Suprapubic skin (tissue), 4 donors: ENCODE results near the gene CREB5.

Experiments
- EP300 ChIP-seq: sonication (generic); formaldehyde crosslinking; IDR thresholded peaks from one replicate; pipeline ENCODE4 v1.6.1; 2017; ENCODE audit warnings: antibody characterized with exemption
- POLR2A ChIP-seq, 2 donors: fragments of 450-650 bp; IDR thresholded peaks; one replicate each; pipeline ENCODE4 v1.6.1; 2017; ENCODE audit warnings: antibody characterized with exemption in 2 of 2, mild to moderate bottlenecking in 2 of 2, moderate library complexity in 2 of 2
- POLR2AphosphoS5 ChIP-seq, 3 donors: sonication (generic); formaldehyde crosslinking; IDR thresholded peaks; one replicate each; pipeline ENCODE4 v1.6.1; 2017; ENCODE audit warnings: antibody characterized with exemption in 3 of 3
- TF ChIP-seq, protein P1 (sequence below), 2 donors: fragments of 200-600 bp in 1 of 2; fragments of 450-650 bp in 1 of 2; sonication (generic) in 1 of 2; IDR thresholded peaks; one replicate each; pipeline ENCODE4 v1.5.1; 2016 to 2019; ENCODE audit warnings: antibody characterized with exemption in 2 of 2, mild to moderate bottlenecking in 1 of 2, moderate library complexity in 1 of 2

DNA sequence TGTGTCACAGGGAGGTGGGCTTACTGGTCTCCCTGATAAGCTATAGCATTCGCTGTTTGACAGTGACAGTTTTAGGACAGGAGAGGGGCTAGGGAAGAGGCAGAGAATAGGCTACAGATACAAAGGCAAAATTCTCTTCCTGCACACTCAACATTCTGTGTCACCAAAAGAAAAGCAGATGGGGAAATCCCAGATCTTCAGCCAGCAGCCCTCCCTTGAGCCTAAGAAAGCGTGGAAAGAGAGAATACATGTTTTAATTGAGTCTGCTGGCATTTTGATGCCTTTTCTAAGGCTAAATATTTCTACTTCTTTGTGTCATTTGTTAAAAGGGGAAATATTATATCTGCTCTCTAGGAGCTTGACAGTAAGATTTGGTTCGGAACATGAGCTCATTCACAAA is 298.8 kb downstream of the CREB5 start:
- TF ChIP-seq, protein P1, sequence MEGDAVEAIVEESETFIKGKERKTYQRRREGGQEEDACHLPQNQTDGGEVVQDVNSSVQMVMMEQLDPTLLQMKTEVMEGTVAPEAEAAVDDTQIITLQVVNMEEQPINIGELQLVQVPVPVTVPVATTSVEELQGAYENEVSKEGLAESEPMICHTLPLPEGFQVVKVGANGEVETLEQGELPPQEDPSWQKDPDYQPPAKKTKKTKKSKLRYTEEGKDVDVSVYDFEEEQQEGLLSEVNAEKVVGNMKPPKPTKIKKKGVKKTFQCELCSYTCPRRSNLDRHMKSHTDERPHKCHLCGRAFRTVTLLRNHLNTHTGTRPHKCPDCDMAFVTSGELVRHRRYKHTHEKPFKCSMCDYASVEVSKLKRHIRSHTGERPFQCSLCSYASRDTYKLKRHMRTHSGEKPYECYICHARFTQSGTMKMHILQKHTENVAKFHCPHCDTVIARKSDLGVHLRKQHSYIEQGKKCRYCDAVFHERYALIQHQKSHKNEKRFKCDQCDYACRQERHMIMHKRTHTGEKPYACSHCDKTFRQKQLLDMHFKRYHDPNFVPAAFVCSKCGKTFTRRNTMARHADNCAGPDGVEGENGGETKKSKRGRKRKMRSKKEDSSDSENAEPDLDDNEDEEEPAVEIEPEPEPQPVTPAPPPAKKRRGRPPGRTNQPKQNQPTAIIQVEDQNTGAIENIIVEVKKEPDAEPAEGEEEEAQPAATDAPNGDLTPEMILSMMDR (IDR thresholded peaks at IDR 0.05): no peak
- TF ChIP-seq EP300 (no peak), POLR2AphosphoS5 (IDR thresholded peaks at IDR 0.05) (no peak), POLR2A (IDR thresholded peaks at IDR 0.05) (no peak)
